Hepatocyte (in vitro differentiated cells): ENCODE measurements around the gene WLS.
"Not testable (repeated sequence)": the region's sequence is repeated elsewhere in the genome, so short reads cannot be mapped to it uniquely, and the experiment has no call there.

Source experiments
- EZH2 ChIP-seq: fragments of 200-600 bp; sonication (generic); IDR thresholded peaks from 2 replicates; pipeline ENCODE4 v1.6.1; 2016; ENCODE audit warnings: antibody characterized with exemption, mild to moderate bottlenecking, borderline replicate concordance
- EZH2phosphoT487 ChIP-seq: fragments of 200-600 bp; sonication (generic); IDR thresholded peaks from one replicate; pipeline ENCODE4 v1.6.1; 2018; ENCODE audit warnings: antibody characterized with exemption, mild to moderate bottlenecking, low read depth, moderate library complexity; ENCODE audit not compliant: unreplicated experiment, severe bottlenecking
- TF ChIP-seq, protein P1 (sequence below): fragments of 200-600 bp; sonication (generic); IDR thresholded peaks from 2 replicates; pipeline ENCODE4 v1.5.1; 2016; ENCODE audit warnings: antibody characterized with exemption, mild to moderate bottlenecking; ENCODE audit not compliant: poor library complexity

DNA sequence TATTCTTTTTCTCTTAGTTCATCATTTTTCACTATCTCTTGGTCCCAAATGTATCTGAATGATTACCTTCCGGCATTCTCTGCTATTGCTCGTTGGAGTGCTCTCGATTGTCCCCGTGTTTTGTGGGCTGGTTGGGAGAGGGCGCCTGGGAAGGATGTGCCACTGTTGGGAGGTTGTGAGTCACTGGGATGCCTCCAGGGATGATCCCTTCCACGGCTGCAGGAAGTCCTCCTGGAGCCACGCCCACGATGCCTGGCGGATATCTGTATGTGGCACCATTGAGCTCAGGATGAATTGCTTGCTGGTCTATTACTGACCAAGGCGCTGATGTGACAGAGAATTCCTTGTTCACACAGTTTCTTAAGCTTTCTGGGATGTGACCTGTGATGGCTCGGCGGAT is 70.7 kb downstream of the WLS start:
- TF ChIP-seq, protein P1, sequence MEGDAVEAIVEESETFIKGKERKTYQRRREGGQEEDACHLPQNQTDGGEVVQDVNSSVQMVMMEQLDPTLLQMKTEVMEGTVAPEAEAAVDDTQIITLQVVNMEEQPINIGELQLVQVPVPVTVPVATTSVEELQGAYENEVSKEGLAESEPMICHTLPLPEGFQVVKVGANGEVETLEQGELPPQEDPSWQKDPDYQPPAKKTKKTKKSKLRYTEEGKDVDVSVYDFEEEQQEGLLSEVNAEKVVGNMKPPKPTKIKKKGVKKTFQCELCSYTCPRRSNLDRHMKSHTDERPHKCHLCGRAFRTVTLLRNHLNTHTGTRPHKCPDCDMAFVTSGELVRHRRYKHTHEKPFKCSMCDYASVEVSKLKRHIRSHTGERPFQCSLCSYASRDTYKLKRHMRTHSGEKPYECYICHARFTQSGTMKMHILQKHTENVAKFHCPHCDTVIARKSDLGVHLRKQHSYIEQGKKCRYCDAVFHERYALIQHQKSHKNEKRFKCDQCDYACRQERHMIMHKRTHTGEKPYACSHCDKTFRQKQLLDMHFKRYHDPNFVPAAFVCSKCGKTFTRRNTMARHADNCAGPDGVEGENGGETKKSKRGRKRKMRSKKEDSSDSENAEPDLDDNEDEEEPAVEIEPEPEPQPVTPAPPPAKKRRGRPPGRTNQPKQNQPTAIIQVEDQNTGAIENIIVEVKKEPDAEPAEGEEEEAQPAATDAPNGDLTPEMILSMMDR, result not testable (repeated sequence)
- TF ChIP-seq EZH2phosphoT487, EZH2: not testable (repeated sequence)
